ENCODE data around the gene PC. TPM values are rescaled to one million over a fixed set of nuclear protein-coding genes. Genes with fewer than 3 reads are reported as not detected.

PC gene
- total RNA-seq, 2 experiments from 2014 or later = 5.6 to 6.5 TPM

DNA sequence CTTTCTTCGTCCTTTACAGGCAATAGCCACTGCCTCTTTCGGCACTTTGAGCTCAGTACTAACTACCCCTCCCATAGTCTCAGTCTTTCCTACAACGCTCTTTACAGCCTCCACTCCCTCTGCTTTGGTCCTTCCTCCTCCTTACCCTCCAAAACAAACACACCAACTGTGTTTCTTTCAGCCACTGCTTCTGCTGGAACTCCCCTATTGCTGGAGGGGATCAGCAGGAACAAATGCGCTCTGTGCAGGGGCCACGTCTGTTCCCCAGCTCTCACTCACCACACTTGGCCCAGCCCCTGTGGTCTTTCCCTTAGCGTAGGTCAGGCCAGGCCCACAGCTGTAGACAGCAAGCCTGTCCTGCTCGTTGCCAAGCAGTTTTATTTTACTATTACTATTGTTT, 42.3 kb downstream of the PC start:
- H3K4me3 Mint-ChIP-seq = no peak overlapping the region
- H3K9me3 Mint-ChIP-seq = no peaks in the 10 kb centered on the region
- TF ChIP-seq, protein P1, sequence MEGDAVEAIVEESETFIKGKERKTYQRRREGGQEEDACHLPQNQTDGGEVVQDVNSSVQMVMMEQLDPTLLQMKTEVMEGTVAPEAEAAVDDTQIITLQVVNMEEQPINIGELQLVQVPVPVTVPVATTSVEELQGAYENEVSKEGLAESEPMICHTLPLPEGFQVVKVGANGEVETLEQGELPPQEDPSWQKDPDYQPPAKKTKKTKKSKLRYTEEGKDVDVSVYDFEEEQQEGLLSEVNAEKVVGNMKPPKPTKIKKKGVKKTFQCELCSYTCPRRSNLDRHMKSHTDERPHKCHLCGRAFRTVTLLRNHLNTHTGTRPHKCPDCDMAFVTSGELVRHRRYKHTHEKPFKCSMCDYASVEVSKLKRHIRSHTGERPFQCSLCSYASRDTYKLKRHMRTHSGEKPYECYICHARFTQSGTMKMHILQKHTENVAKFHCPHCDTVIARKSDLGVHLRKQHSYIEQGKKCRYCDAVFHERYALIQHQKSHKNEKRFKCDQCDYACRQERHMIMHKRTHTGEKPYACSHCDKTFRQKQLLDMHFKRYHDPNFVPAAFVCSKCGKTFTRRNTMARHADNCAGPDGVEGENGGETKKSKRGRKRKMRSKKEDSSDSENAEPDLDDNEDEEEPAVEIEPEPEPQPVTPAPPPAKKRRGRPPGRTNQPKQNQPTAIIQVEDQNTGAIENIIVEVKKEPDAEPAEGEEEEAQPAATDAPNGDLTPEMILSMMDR (IDR thresholded peaks at IDR 0.05) = no peak
- no peak for ATAC-seq
- H3K27me3 Mint-ChIP-seq = peaks cover under 1% of the 10 kb centered on the region
- H3K36me3 Mint-ChIP-seq (ENCODE audit: low read depth) = no peaks in the 10 kb centered on the region
- H3K27ac Mint-ChIP-seq = no peak overlapping the region
- ChIA-PET POLR2A (no interaction called here), CTCF (no interaction called here)
- DNase-seq = no peak
- intact Hi-C loops (cut with micrococcal nuclease) = no loop called here
- no peaks in the 10 kb centered on the region for H3K4me1 Mint-ChIP-seq (ENCODE audit: low read depth)

DNA sequence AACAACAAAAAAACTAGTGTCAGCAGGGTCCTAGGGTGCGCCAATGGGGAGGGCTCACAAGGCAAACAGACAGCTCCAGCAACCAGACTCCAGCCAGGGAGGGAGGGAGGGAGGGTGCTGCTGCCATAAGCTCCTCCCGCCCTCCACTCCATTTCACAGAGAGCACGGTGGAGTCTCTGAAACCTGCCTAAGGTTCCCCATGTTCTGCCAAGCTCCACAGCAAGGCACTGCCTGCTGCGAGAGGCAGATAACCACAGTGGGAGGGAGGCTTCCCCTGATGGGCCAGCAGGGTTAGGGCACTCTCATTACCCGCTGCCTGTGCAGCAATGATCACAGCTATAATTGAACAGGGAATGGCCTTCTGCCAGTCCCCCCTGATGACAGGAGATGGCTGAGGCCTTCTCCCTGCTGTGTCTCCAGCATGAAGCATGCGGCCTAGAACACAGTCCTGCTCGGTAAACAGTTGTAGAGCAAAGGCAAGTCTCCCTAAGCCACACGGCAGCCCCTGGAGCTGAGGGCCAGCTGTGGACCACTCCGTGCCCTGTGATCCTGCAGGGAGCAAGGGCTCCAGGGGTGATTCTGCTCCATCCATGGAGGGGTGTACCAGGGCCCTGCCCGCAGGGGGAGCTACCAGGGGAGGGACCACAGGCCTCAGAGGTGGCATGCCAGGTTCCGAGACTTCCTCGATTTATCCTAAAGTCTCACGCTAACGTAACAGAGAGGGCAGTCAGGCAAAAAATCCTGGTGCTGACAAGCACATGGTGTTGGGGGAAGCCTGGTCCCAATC, 42.9 kb downstream of the PC start:
- H3K27me3 Mint-ChIP-seq = no peaks in the 10 kb centered on the region
- H3K27ac Mint-ChIP-seq = no peak overlapping the region
- ATAC-seq = no peak
- H3K9me3 Mint-ChIP-seq = no peaks in the 10 kb centered on the region
- TF ChIP-seq, protein P1 (IDR thresholded peaks at IDR 0.05) = no peak
- H3K36me3 Mint-ChIP-seq (ENCODE audit: low read depth) = no peaks in the 10 kb centered on the region
- H3K4me1 Mint-ChIP-seq (ENCODE audit: low read depth) = no peaks in the 10 kb centered on the region
- POLR2A ChIA-PET = no interaction called here
- CTCF ChIA-PET = no interaction called here
- intact Hi-C loops (cut with micrococcal nuclease) = no loop called here
- no peak overlapping the region for H3K4me3 Mint-ChIP-seq
- DNase-seq = no peak

DNA sequence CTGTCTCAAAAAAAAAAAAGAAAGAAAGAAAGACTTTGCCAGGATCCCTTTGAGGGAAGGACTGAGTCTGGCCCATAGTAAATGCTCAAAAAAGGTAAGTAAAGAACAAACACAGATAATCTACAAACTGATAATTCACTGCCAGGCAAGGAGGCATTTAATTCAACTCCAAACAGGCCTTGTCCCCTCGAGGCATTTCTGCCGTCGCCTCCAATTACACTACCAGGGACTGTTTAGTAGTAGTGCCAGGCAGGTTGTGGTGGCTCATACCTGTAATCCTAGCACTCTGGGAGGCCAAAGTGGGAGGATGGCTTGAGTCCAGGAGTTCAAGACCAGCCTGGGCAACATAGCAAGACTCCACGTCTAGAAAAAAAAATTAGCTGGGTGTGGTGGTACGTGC, 43.7 kb downstream of the PC start:
- no peaks in the 10 kb centered on the region for H3K36me3 Mint-ChIP-seq (ENCODE audit: low read depth)
- POLR2A ChIA-PET = no interaction called here
- CTCF ChIA-PET = no interaction called here
- H3K9me3 Mint-ChIP-seq = no peaks in the 10 kb centered on the region
- TF ChIP-seq, protein P1 (IDR thresholded peaks at IDR 0.05) = no peak
- no peaks in the 10 kb centered on the region for H3K4me1 Mint-ChIP-seq (ENCODE audit: low read depth)
- ATAC-seq (no peak), DNase-seq (no peak)
- no peak overlapping the region for H3K27ac Mint-ChIP-seq
- H3K4me3 Mint-ChIP-seq = no peak overlapping the region
- intact Hi-C loops (cut with micrococcal nuclease) = no loop called here
- no peaks in the 10 kb centered on the region for H3K27me3 Mint-ChIP-seq

DNA sequence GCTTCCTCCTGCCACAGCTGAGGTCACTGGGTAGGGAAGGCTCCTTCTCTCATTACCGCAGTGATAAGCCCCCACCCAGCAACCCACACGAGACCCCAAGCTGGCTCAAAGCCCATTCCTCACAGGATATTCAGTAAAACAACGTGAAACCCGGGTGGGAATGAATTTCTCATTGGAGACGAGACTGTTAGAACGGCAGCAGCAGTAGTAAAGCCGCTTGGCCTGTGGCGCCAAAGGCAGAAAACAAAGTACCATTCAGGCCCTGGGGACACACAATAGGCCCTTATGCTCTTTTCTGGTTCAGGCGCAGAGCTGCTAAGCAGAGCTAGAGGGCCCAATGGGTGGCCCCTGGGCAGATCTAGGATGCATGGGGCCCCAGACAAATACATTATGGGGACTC, 45.3 kb downstream of the PC start:
- CTCF ChIA-PET = no interaction called here
- Mint-ChIP-seq H3K27me3 (no peaks in the 10 kb centered on the region), H3K27ac (no peak overlapping the region), H3K4me3 (no peak overlapping the region), H3K4me1 (ENCODE audit: low read depth) (no peaks in the 10 kb centered on the region), H3K9me3 (no peaks in the 10 kb centered on the region), H3K36me3 (ENCODE audit: low read depth) (no peaks in the 10 kb centered on the region)
- POLR2A ChIA-PET = no interaction called here
- no peak for ATAC-seq
- no peak for DNase-seq
- TF ChIP-seq, protein P1 (IDR thresholded peaks at IDR 0.05) = no peak
- intact Hi-C loops (cut with micrococcal nuclease) = no loop called here

DNA sequence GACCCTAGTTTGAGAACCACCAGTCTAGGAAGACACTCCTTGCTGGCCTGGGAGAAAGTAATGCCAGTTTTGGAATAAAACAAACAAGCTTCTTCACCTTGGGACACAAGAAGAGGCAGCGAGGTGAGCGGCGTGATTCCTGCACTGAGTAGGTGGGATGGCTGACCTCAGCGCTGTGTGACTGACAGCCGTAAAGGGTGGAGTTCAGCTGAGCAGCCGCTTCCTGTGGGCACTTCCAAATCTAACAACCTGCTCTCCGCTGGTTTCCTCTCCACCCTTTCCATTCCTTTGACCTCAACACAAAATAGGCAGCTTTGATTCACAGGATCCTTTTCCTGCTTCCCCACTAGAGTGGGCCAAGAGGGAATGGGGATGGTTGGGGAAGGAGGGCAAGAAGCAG, 45.8 kb downstream of the PC start:
- intact Hi-C loops (cut with micrococcal nuclease) = no loop called here
- Mint-ChIP-seq H3K27me3 (no peaks in the 10 kb centered on the region), H3K4me1 (ENCODE audit: low read depth) (no peaks in the 10 kb centered on the region), H3K36me3 (ENCODE audit: low read depth) (no peaks in the 10 kb centered on the region), H3K9me3 (no peaks in the 10 kb centered on the region), H3K4me3 (no peak overlapping the region), H3K27ac (no peak overlapping the region)
- POLR2A ChIA-PET = no interaction called here
- ATAC-seq (no peak), DNase-seq (no peak)
- TF ChIP-seq, protein P1 (IDR thresholded peaks at IDR 0.05) = no peak
- CTCF ChIA-PET = no interaction called here
